GM15510 (cell line): Measurements from ENCODE around the gene NKPD1.

Source experiments
- POLR2A ChIP-seq: IDR thresholded peaks from 3 replicates; pipeline ENCODE4 v1.6.1; 2011; ENCODE audit warnings: borderline replicate concordance; ENCODE audit not compliant: insufficient read length; ENCODE audit errors: extremely low read depth

NKPD1 gene

GRCh38 chr19:45160870-45161737 lies at the start of gene NKPD1:
TSS of gene NKPD1 (minus strand) at chr19:45160982. CDS start at chr19:45160150, 832 bp downstream.
- no peak for TF ChIP-seq POLR2A

- no peak for TF ChIP-seq POLR2A
Observed at GRCh38 chr19:45206328-45206727, 45.5 kb upstream of the NKPD1 start.

GRCh38 chr19:45205810-45206209 lies 45.0 kb upstream of the NKPD1 start:
- no peak for TF ChIP-seq POLR2A

- TF ChIP-seq POLR2A, result no peak
Observed at GRCh38 chr19:45202637-45203036, 41.9 kb upstream of the NKPD1 start.

- no peak for TF ChIP-seq POLR2A
Observed at GRCh38 chr19:45200568-45200967, 39.8 kb upstream of the NKPD1 start.

GRCh38 chr19:45195764-45196163 lies 35.0 kb upstream of the NKPD1 start:
- no peak for TF ChIP-seq POLR2A

- TF ChIP-seq POLR2A, result no peak
Observed at GRCh38 chr19:45191375-45191774, 30.6 kb upstream of the NKPD1 start.

- TF ChIP-seq POLR2A, result no peak
Observed at GRCh38 chr19:45189971-45190370, 29.2 kb upstream of the NKPD1 start.

GRCh38 chr19:45187421-45188100 lies 26.8 kb upstream of the NKPD1 start:
- TF ChIP-seq POLR2A, result no peak

- no peak for TF ChIP-seq POLR2A
Observed at GRCh38 chr19:45186509-45187334, 25.9 kb upstream of the NKPD1 start.

GRCh38 chr19:45184115-45184514 lies 23.3 kb upstream of the NKPD1 start:
- no peak for TF ChIP-seq POLR2A

- TF ChIP-seq POLR2A, result no peak
Observed at GRCh38 chr19:45182758-45183157, 22.0 kb upstream of the NKPD1 start.

- no peak for TF ChIP-seq POLR2A
Observed at GRCh38 chr19:45180936-45181335, 20.2 kb upstream of the NKPD1 start.

- TF ChIP-seq POLR2A, result no peak
Observed at GRCh38 chr19:45179892-45180370, 19.1 kb upstream of the NKPD1 start.
